Activated CD4-positive, CD25-positive, alpha-beta regulatory T cell treated with anti-CD3 and anti-CD28 coated beads, Interleukin-2, amount 50 U/mL, for 16 hours (primary cell): ENCODE data around the gene ACTRT1.

Experiments
- DNase-seq: peaks from one replicate; pipeline ENCODE4 v3.0.0-alpha.2; 2020; ENCODE audit warnings: low read depth, low spot score

The ACTRT1 gene

GRCh38 chrX:128052303-128052702 lies at the start of gene ACTRT1:
Gene ACTRT1 (minus strand): TSS chrX:128052403. CDS start chrX:128052206, 197 bp downstream.
- no peak for DNase-seq

DNA sequence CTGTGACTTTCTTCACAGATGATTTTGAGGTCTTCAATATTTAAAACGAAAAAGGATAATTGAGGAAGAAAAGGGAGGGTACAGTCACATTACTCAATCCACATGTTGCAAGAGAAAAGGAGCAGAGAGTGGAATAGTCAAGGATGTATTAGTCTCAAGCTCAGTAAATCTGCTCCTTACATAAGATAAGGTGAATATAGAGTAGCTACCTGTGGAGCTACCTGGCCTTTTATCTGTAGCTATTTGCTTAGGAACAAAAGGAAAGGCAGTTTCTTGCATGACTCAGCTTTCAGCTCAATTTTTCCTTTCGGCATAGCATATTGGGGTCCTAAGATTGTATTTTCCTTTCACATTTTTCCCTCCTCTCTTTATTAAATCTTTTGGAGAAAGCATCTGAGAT lies 26.3 kb upstream of the ACTRT1 start:
- DNase-seq, result no peak

- no peak for DNase-seq
These were observed 5.2 kb upstream of the ACTRT1 start for GRCh38 chrX:128057421-128057820.

- DNase-seq, result no peak
These were observed 677 bp downstream of the ACTRT1 start for GRCh38 chrX:128051526-128051925.

- DNase-seq, result no peak
These were observed 16.9 kb downstream of the ACTRT1 start for GRCh38 chrX:128035318-128035717.

DNA sequence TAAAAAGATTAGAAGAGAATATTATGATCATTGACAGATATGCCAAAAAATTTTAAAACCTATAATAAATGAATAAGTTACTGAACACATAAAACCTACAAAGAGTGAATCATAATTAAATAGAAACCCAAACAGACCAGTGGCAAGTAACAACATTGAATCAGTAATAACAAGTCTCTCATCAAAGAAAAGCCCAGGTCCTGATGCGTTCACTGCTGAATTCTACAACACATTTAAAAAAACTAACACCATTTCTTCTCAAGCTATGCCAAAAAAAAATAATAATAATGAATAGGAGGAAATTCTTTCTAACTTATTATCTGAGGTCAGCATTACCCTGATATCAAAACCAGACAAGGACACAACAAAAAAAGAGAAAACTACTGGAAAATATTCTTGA lies 30.6 kb downstream of the ACTRT1 start:
- no peak for DNase-seq

GRCh38 chrX:128020701-128021100 lies 31.5 kb downstream of the ACTRT1 start:
- DNase-seq, result no peak

- DNase-seq, result no peak
These were observed 33.0 kb downstream of the ACTRT1 start for GRCh38 chrX:128019218-128019617.

GRCh38 chrX:128012015-128012414 lies 40.2 kb downstream of the ACTRT1 start:
- no peak for DNase-seq

- DNase-seq, result no peak
These were observed 44.3 kb downstream of the ACTRT1 start for GRCh38 chrX:128007882-128008281.
